HG02870 (cell line): Measurements from ENCODE around the gene DPY19L1.
"Not testable (repeated sequence)": the region's sequence is repeated elsewhere in the genome, so short reads cannot be mapped to it uniquely, and the experiment has no call there.

ENCODE experiments used
- ATAC-seq: cut with Tn5 transposase; IDR thresholded peaks from one replicate; pipeline ENCODE4 v1.9.1; 2021; ENCODE audit warnings: mild to moderate bottlenecking, moderate library complexity; ENCODE audit not compliant: unreplicated experiment

Gene DPY19L1

GRCh38 chr7:34928052-34928451 lies 109.2 kb downstream of the DPY19L1 start:
- peak; percentile 88 for ATAC-seq

GRCh38 chr7:34920470-34920869 lies 116.8 kb downstream of the DPY19L1 start:
- ATAC-seq: not testable (repeated sequence)

GRCh38 chr7:34919038-34919437 lies 118.2 kb downstream of the DPY19L1 start:
- not testable (repeated sequence) for ATAC-seq

GRCh38 chr7:34918198-34918861 lies 119.0 kb downstream of the DPY19L1 start:
- ATAC-seq: not testable (repeated sequence)

GRCh38 chr7:34917515-34917914 lies 119.8 kb downstream of the DPY19L1 start:
- not testable (repeated sequence) for ATAC-seq

- no peak for ATAC-seq
Observed at GRCh38 chr7:34916267-34916666, 121.0 kb downstream of the DPY19L1 start.

- no peak for ATAC-seq
Observed at GRCh38 chr7:34912236-34912635, 125.0 kb downstream of the DPY19L1 start.

- ATAC-seq: not testable (repeated sequence)
Observed at GRCh38 chr7:34906266-34906850, 130.9 kb downstream of the DPY19L1 start.

GRCh38 chr7:34904987-34905386 lies 132.3 kb downstream of the DPY19L1 start:
- no peak for ATAC-seq

- not testable (repeated sequence) for ATAC-seq
Observed at GRCh38 chr7:34903921-34904320, 133.4 kb downstream of the DPY19L1 start.

- ATAC-seq: no peak
Observed at GRCh38 chr7:34902182-34902581, 135.1 kb downstream of the DPY19L1 start.

GRCh38 chr7:34900891-34901513 lies 136.3 kb downstream of the DPY19L1 start:
- ATAC-seq: peak; percentile 80

- no peak for ATAC-seq
Observed at GRCh38 chr7:34895202-34895601, 142.1 kb downstream of the DPY19L1 start.

GRCh38 chr7:34889951-34890350 lies 147.3 kb downstream of the DPY19L1 start:
- ATAC-seq: no peak

- ATAC-seq: no peak
Observed at GRCh38 chr7:34886856-34887255, 150.4 kb downstream of the DPY19L1 start.

GRCh38 chr7:34883855-34884254 lies 153.4 kb downstream of the DPY19L1 start:
- not testable (repeated sequence) for ATAC-seq

GRCh38 chr7:34879871-34880270 lies 157.4 kb downstream of the DPY19L1 start:
- ATAC-seq: no peak

GRCh38 chr7:34878944-34879735 lies 158.1 kb downstream of the DPY19L1 start:
- ATAC-seq: not testable (repeated sequence)
